ENCODE results near the gene UBC.

GRCh38 chr12:124927201-124928094 lies 13.0 kb upstream of the UBC start:
- TF ChIP-seq POLR2A (IDR thresholded peaks at IDR 0.05): no peak
- TF ChIP-seq CTCF (IDR thresholded peaks at IDR 0.05): no peak
- TF ChIP-seq POLR2AphosphoS5 (IDR thresholded peaks at IDR 0.05; ENCODE audit: insufficient read depth in 1 of 2, low read depth in 1 of 2): peak in 1 of 2 donors; percentile 68

Data from vagina (tissue), 2 donors.